ENCODE data around the gene FBXO27.
"Not testable (repeated sequence)": the region's sequence is repeated elsewhere in the genome, so short reads cannot be mapped to it uniquely, and the experiment has no call there.

The FBXO27 gene

DNA sequence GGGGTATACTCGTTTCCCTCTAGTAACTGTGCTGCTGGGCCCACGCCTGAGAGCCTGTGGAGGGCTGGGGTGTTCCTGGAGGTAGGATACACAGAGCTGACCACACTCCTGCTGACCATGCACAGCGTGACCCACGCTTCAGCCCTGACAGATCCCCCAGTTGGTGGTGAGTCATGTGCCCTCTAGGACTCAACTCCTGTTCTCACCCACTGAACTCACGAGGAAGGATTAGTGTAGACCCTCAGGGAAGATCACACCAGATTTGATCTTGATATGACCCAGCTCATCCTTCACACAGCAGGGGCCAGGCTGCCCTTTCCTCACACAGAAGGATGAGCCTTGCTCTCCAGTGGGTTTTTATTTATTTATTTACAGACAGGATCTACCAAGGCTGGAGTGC is 38.5 kb upstream of the FBXO27 start:
- no peak overlapping the region for H3K4me3 ChIP-seq (ENCODE audit: control insufficient read depth, low read depth, low read length)
- TF ChIP-seq, protein P1, sequence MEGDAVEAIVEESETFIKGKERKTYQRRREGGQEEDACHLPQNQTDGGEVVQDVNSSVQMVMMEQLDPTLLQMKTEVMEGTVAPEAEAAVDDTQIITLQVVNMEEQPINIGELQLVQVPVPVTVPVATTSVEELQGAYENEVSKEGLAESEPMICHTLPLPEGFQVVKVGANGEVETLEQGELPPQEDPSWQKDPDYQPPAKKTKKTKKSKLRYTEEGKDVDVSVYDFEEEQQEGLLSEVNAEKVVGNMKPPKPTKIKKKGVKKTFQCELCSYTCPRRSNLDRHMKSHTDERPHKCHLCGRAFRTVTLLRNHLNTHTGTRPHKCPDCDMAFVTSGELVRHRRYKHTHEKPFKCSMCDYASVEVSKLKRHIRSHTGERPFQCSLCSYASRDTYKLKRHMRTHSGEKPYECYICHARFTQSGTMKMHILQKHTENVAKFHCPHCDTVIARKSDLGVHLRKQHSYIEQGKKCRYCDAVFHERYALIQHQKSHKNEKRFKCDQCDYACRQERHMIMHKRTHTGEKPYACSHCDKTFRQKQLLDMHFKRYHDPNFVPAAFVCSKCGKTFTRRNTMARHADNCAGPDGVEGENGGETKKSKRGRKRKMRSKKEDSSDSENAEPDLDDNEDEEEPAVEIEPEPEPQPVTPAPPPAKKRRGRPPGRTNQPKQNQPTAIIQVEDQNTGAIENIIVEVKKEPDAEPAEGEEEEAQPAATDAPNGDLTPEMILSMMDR (IDR thresholded peaks at IDR 0.05; ENCODE audit: control insufficient read depth, insufficient read depth, low read depth, low read length, missing control alignments), result no peak
- no peak for DNase-seq (ENCODE audit: low read depth)

DNA sequence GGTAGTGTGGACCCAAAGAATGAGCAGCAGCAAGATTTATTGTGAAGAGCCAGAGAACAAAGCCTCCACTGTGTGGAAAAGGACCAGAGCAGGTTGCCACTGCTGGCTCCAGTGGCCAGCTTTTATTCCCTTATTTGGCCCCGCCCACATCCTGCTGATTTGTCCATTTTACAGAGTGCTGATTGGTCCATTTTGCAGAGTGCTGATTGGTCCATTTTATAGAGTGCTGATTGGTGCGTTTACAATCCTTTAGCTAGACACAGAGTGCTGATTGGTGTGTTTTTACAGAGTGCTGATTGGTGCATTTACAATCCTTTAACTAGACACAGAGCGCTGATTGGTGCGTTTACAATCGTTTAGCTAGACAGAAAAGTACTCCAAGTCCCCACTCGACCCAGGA is 35.9 kb upstream of the FBXO27 start:
- not testable (repeated sequence) for DNase-seq (ENCODE audit: low read depth); H3K4me3 ChIP-seq (ENCODE audit: control insufficient read depth, low read depth, low read length)

DNA sequence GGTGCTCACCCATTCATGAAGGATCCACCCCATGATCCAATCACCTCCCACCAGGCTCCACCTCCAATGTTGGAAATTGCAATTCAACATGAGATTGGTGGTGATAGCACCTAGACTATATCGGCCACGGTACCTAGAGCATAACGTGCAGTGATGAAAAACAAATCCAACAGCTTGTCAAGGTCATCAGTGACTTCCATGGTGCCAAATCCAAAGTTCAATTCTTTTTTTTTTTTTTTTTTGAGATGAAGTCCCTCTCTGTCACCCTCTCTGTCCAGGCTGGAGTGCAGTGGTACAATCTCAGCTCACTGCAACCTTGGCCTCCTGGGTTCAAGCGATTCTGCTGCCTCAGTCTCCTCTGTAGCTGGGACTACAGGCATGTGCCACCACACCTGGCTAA is 34.8 kb upstream of the FBXO27 start:
- TF ChIP-seq, protein P1 (IDR thresholded peaks at IDR 0.05; ENCODE audit: control insufficient read depth, insufficient read depth, low read depth, low read length, missing control alignments), result no peak
- no peak overlapping the region for H3K4me3 ChIP-seq (ENCODE audit: control insufficient read depth, low read depth, low read length)
- no peak for DNase-seq (ENCODE audit: low read depth)

DNA sequence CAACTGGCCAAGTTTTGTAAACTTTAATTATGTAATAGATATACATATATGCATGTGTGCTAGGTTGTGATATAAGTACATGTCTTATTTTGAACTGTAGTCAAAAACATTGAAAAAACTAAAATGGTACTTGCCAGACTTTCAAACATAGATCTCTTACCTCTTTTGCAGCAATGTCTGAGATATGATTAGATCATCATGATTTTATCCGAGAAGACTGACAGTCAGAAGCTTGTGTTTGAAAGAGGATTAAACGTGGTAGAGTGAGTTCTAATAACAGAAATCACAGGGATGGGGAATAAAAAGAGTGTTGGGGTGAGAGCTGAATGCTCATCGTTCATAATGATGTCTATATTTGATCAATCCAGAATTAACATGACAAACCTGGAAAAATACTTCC is 33.6 kb upstream of the FBXO27 start:
- DNase-seq (ENCODE audit: low read depth), result no peak
- no peak overlapping the region for H3K4me3 ChIP-seq (ENCODE audit: control insufficient read depth, low read depth, low read length)
- TF ChIP-seq, protein P1 (IDR thresholded peaks at IDR 0.05; ENCODE audit: control insufficient read depth, insufficient read depth, low read depth, low read length, missing control alignments), result no peak

DNA sequence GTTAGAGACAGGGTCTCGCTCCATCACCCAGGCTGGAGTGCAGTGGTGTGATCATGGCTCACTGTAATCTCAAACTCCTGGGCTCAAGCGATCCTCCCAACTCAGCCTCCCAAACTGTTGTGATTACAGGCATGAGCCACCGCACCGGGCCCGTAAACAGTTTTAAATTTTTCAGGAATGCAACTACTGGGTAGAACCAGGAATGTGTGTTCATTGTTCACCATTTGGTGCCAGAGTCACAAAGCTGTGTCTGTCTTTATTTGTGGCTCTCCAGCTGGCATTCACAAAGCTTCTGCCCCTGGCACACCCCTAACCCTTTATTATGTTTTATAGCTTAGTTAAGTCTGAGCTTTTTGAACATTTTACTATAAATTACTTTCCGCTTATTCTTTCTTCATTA is 32.1 kb upstream of the FBXO27 start:
- TF ChIP-seq, protein P1 (IDR thresholded peaks at IDR 0.05; ENCODE audit: control insufficient read depth, insufficient read depth, low read depth, low read length, missing control alignments), result no peak
- DNase-seq (ENCODE audit: low read depth), result no peak
- H3K4me3 ChIP-seq (ENCODE audit: control insufficient read depth, low read depth, low read length), result no peak overlapping the region

DNA sequence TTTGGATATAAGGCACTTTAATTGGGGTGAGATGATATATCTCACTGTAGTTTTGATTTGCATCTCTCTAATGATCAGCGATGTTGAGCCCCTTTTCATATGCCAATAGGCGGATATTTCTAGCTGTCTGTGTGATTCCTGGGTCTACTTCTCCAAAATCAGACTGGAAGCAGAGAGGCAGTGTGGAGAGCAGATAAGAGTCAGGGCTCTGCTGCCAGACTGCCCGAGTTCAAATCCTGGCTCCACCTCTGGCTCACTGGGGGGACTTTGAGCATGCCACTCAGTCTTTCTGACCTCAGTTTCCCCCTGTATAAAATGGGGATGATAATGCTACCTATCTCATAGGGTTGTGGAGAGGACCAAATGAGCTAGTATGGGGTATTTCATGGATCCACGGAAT is 27.8 kb upstream of the FBXO27 start:
- no peak for DNase-seq (ENCODE audit: low read depth)

DNA sequence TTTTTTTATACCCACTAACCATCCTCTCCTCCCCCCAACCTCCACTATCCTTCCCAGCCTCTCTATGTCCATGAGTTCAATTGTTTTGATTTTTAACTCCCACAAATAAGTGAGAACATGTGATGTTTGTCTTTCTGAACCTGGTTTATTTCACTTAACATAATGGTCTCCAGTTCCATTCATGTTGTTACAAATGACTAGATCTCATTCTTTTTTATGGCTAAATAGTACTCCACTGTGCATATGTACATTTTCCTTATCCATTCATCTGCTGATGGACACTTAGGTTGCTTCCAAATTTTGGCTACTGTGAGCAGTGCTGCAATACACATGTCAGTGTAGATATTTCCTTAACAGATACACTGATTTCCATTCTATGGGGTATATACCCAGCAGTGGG is 27.0 kb upstream of the FBXO27 start:
- TF ChIP-seq, protein P1 (IDR thresholded peaks at IDR 0.05; ENCODE audit: control insufficient read depth, insufficient read depth, low read depth, low read length, missing control alignments), result no peak
- no peak overlapping the region for H3K4me3 ChIP-seq (ENCODE audit: control insufficient read depth, low read depth, low read length)
- DNase-seq (ENCODE audit: low read depth), result no peak

More for the DNA sequence above, 27.8 kb upstream of the FBXO27 start:
- TF ChIP-seq, protein P1 (IDR thresholded peaks at IDR 0.05; ENCODE audit: control insufficient read depth, insufficient read depth, low read depth, low read length, missing control alignments), result no peak
- H3K4me3 ChIP-seq (ENCODE audit: control insufficient read depth, low read depth, low read length), result no peak overlapping the region
